ENCODE results near the gene HOXB6.

HOXB6 gene

DNA sequence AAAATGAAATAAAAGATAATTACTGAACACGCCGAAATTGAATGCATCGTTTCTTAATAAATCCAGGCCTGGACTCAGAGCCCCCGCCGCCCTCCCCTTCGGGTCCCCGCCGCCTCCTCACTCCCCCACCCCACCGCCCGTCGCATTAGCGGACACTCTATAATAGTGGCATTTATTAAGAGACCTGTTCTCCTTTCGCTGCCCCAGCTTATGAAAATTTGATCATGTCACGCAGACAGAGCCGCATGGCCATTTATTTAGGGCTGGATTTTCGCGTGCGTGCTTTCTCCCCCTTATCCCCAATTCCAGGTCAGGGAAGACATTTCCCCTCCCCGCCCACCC is 53.6 kb downstream of the HOXB6 start:
- no peak for DNase-seq

- DNase-seq: no peak
These were observed 54.1 kb downstream of the HOXB6 start for GRCh38 chr17:48550502-48551213.

DNA sequence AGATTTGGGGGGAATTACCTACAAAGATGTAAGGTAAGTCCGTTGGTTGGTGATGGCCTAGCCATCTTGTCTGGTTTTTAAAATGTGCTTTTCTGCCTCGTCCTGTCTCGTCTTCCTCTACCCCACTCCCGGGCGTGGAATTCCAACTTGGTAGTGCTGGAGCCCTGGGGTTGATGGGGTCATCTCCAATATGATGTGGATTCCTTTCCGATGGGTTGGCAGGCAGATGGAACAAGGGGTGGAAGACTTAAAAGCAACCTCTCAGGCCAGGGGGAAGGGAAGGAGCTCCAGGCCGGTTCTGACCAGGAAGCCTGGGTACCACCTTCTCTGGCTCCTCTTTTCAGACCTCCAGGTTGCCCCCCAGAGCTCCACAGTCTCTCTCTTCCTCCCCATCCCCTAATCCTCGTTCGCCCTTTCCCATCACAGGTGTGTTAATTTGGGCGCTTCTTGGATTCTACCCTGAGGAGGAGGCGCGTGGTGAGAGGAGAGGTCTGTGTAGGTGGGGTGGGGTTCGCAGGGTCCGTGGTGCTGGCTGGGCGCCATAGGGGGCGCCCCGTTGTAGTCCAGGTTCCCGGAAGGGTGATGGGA is 54.8 kb downstream of the HOXB6 start:
- no peak for DNase-seq

DNA sequence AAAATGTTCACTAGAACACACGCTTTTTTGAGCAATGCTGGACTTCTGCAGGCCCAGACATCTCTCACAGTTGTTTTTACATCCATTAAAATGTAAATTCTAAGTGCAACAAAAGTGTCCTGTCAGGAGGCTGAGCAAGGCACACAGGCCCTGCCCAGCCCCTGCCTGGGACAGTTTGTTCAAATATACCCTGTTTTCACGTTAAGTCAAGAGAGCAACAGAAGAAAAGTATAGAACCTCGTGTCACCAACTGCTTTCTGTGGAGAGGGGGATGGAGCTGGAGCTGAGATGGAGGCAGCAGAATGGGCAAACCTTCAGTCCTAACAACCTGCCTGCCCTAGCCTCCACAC is 55.5 kb downstream of the HOXB6 start:
- DNase-seq: peak; percentile 18

GRCh38 chr17:48548523-48549280 is 56.1 kb downstream of the HOXB6 start:
- no peak for DNase-seq

GRCh38 chr17:48547808-48548522 is 56.8 kb downstream of the HOXB6 start:
- DNase-seq: peak; percentile 94

DNA sequence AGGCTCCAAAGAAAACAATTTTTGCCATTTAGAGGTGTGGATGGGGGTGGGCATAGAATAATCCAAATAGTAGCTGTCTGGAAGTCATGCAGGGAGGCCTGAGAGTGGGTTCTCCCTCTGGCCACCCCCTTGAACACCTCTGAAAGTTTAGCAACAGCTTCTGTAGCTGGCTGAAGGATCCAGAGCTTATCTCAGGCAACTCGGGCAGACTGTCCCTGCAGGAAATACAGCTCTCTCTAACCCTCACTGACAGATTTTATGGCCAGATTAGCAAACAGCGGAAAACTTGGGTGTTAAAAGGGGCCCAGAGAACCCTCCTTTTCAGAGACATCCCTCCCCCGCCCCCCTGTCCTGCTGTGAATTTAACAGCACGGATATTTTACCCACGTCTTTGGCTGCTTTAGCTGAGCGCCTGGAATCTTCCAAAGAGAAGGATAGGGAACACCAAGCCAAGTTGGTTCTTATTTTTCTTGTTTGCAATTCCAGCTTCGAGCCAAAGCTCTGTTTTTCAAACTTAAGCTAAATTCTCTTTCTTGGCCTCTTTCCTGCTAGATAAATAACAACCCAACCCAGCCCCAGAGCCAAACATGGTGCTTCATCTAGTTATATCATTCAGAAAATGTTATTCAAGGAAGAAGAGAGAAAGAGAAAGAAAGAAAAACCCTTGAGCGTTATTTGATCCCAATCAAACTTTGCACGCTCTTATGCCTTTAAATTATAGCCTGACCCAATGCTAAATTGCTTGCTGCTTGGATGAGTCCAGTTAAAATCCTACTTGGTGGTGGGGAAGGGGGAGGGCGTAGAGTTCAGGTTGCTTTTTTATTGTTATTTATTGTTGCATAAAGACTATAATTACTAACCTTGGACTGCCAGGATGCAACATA is 57.6 kb downstream of the HOXB6 start:
- DNase-seq: peak; percentile 93

GRCh38 chr17:48546137-48546923 is 58.5 kb downstream of the HOXB6 start:
- DNase-seq: peak; percentile 87

Data from OCI-M1 (cell line).